Thyroid gland (tissue), 4 donors: ENCODE results near the gene PCDHGA10. TPM values are rescaled to one million over a fixed set of nuclear protein-coding genes. Genes with fewer than 3 reads are reported as not detected.
A peak's percentile ranks its signal among the peaks of the same experiment; 100 is the strongest.
"Not testable (repeated sequence)": the region's sequence is repeated elsewhere in the genome, so short reads cannot be mapped to it uniquely, and the experiment has no call there.

Experiments used
- DNase-seq, 2 donors: peaks; one replicate each; pipeline ENCODE4 v3.0.0-alpha.2; 2019
- H3K27ac ChIP-seq, 3 donors: fragments of 200-600 bp; sonication (generic); 1 replicate in 2 of 3; 2 replicates in 1 of 3; pipeline ENCODE4 v1.5.1; 2016 to 2019; ENCODE audit warnings: mild to moderate bottlenecking in 1 of 3, moderate library complexity in 1 of 3
- H3K27me3 ChIP-seq: fragments of 200-600 bp; sonication (generic); one replicate; pipeline ENCODE4 v1.5.1; 2019
- H3K36me3 ChIP-seq, 2 donors: fragments of 200-600 bp; sonication (generic); one replicate each; pipeline ENCODE4 v1.5.1; 2016 to 2019
- H3K4me1 ChIP-seq, 2 donors: fragments of 200-600 bp; sonication (generic); one replicate each; pipeline ENCODE4 v1.5.1; 2017 to 2019
- H3K4me3 ChIP-seq, 3 donors: fragments of 200-600 bp; sonication (generic); replicated peaks in 1 of 3; 1 replicate in 2 of 3; 2 replicates in 1 of 3; pipeline ENCODE4 v1.5.1; 2016; ENCODE audit warnings: mild to moderate bottlenecking in 1 of 3
- H3K9me3 ChIP-seq: fragments of 200-600 bp; sonication (generic); one replicate; pipeline ENCODE4 v1.5.1; 2017
- CTCF ChIP-seq, 6 experiments: fragments of 200-600 bp in 3 of 6; fragments of 450-650 bp in 3 of 6; sonication (generic) in 3 of 6; IDR thresholded peaks; one replicate each; pipeline ENCODE4 v1.5.1; 2016 to 2019; ENCODE audit warnings: antibody characterized with exemption in 6 of 6, mild to moderate bottlenecking in 2 of 6, inconsistent platforms in 1 of 6, moderate library complexity in 1 of 6
- POLR2A ChIP-seq, 2 donors: fragments of 450-650 bp; IDR thresholded peaks; one replicate each; pipeline ENCODE4 v1.6.1; 2017; ENCODE audit warnings: antibody characterized with exemption in 2 of 2, mild to moderate bottlenecking in 2 of 2, moderate library complexity in 1 of 2
- whole genome bisulfite sequencing, 2 donors: methylation state at CpG; one replicate each; pipeline ENCODE4 v1.1.5; 2017; 5-methylcytosine and 5-hydroxymethylcytosine counted together
- intact Hi-C: fragments of 100-400 bp; cut with DNase I; formaldehyde crosslinking; loops from one replicate; pipeline ENCODE4 v1.15.1; 2023
- total RNA-seq, 4 donors: library from RNA; depleted of rRNA; stranded (reverse); fragments of >200 nt; gene quantifications; one replicate each; pipeline ENCODE4 v1.2.3, GENCODE V29; 2016

The PCDHGA10 gene
- total RNA-seq, 4 donors from 2014 or later: 8.7 to 17.1 (median 9.3) TPM

- Histone ChIP-seq H3K4me1 (no peaks in the 10 kb centered on the region), H3K36me3 (no peaks in the 10 kb centered on the region), H3K27me3 (no peaks in the 10 kb centered on the region), H3K9me3 (no peaks in the 10 kb centered on the region), H3K4me3 (no peak overlapping the region), H3K27ac (no peak overlapping the region)
- TF ChIP-seq POLR2A (IDR thresholded peaks at IDR 0.05) (no peak), CTCF (IDR thresholded peaks at IDR 0.05) (no peak)
- WGBS, 2 donors: 26 to 49% methylated on average over 19 to 45 of the region's 69 CpGs
- DNase-seq: no peak
- intact Hi-C loops: no loop called here
These were observed 41.0 kb upstream of the PCDHGA10 start for GRCh38 chr5:141371572-141372475.

GRCh38 chr5:141373673-141374317, 39.0 kb upstream of the PCDHGA10 start, which contains the start of gene PCDHGA6:
Gene PCDHGA6, plus strand, starts transcription at chr5:141373891. Its CDS starts 193 bp downstream, at chr5:141374084.
- Histone ChIP-seq H3K4me3 (no peak within 1 kb of the TSS), H3K9me3 (no peaks in the 10 kb centered on the region), H3K4me1 (no peaks in the 10 kb centered on the region), H3K27me3 (no peaks in the 10 kb centered on the region), H3K27ac (no peak within 1 kb of the TSS), H3K36me3 (no peaks in the 10 kb centered on the region)
- TF ChIP-seq CTCF (IDR thresholded peaks at IDR 0.05) (peak in 5 of 6 experiments; percentile 10 to 39 (median 15)), POLR2A (IDR thresholded peaks at IDR 0.05) (no peak)
- no peak for DNase-seq
- intact Hi-C loops: no loop called here
- WGBS, 2 donors: 12 to 13% methylated on average over 12 to 27 of the region's 27 CpGs

GRCh38 chr5:141374627-141375026, 38.2 kb upstream of the PCDHGA10 start:
- no peak overlapping the region for H3K4me3 ChIP-seq
- H3K9me3 ChIP-seq: no peaks in the 10 kb centered on the region
- H3K36me3 ChIP-seq: no peaks in the 10 kb centered on the region
- TF ChIP-seq POLR2A (IDR thresholded peaks at IDR 0.05) (no peak), CTCF (IDR thresholded peaks at IDR 0.05) (no peak)
- H3K27ac ChIP-seq: no peak overlapping the region
- intact Hi-C loops: no loop called here
- H3K4me1 ChIP-seq: no peaks in the 10 kb centered on the region
- peak; percentile 23 to 32 for DNase-seq
- H3K27me3 ChIP-seq: no peaks in the 10 kb centered on the region
- 46 to 56% methylated on average over 14 of the region's 14 CpGs for WGBS, 2 donors

GRCh38 chr5:141375444-141376155, 37.2 kb upstream of the PCDHGA10 start:
- intact Hi-C loops, H3K4me3 ChIP-seq, DNase-seq, H3K4me1 ChIP-seq, H3K36me3 ChIP-seq, H3K27ac ChIP-seq, H3K9me3 ChIP-seq, H3K27me3 ChIP-seq: not testable (repeated sequence)
- 38 to 42% methylated on average over 12 to 15 of the region's 48 CpGs for WGBS, 2 donors

GRCh38 chr5:141382469-141383294, 30.1 kb upstream of the PCDHGA10 start, which contains the start of gene PCDHGA7:
Gene PCDHGA7, plus strand, starts transcription at chr5:141382742. Its CDS starts 158 bp downstream, at chr5:141382900.
- TF ChIP-seq POLR2A (IDR thresholded peaks at IDR 0.05) (no peak), CTCF (IDR thresholded peaks at IDR 0.05) (peak in 4 of 6 experiments; percentile 9 to 33 (median 30))
- Histone ChIP-seq H3K36me3 (no peaks in the 10 kb centered on the region), H3K27ac (no peak within 1 kb of the TSS), H3K9me3 (no peaks in the 10 kb centered on the region), H3K27me3 (no peaks in the 10 kb centered on the region), H3K4me1 (no peaks in the 10 kb centered on the region), H3K4me3 (peak within 1 kb of the TSS in 1 of 3 donors; percentile 16)
- 9 to 17% methylated on average over 37 of the region's 37 CpGs for WGBS, 2 donors
- peak in 1 of 2 donors; percentile 22 for DNase-seq
- intact Hi-C loops: no loop called here
